ENCODE results near the gene VSIG1.

VSIG1 gene

DNA sequence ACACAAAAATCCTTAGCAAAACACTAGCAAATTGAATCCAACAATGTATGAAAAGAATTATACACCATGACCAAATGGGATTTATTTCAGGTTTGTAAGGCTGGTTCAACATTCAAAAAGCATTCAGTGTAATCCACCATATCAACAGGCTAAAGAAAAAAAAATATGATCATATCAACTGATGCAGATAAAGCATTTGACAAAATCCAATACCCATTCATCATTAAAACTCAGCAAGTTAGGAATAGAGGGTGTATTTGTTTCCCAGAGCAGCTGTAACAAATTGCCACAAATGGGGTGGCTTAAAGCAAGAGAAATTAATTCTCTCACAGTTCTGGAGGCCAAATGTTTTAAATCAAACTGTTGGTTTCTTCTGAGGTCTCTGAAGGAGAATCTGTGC is 10.7 kb downstream of the VSIG1 start:
- in situ Hi-C loops (cut with MboI; ENCODE audit: low pct_unique_long_range_greater_than_20kb, low sequenced_read_pairs) = no loop called here
- no peak for DNase-seq

GRCh38 chrX:108059801-108060200 is 14.9 kb downstream of the VSIG1 start:
- in situ Hi-C loops (cut with MboI; ENCODE audit: low pct_unique_long_range_greater_than_20kb, low sequenced_read_pairs) = no loop called here
- no peak for DNase-seq

DNA sequence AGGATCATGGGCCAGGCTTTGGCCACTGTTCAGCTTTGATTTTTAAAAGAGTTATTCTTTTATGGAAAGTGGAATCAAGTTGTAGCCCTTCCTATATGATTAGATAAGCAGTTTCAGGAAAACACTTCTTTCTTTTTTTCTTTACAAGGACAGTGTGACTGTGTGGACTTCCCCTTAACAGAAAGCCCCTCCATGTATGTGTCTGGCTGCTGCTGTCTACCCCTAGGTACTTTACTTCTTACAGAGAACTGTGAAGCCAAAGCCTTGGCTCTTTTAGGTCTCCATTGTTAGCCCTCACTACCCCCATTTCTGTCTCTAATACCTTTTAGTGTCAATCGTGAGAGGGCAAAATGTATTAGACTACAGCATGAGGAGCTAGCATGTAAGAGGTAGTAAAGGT is 19.1 kb downstream of the VSIG1 start:
- in situ Hi-C loops (cut with MboI; ENCODE audit: low pct_unique_long_range_greater_than_20kb, low sequenced_read_pairs) = no loop called here
- no peak for DNase-seq

- in situ Hi-C loops (cut with MboI; ENCODE audit: low pct_unique_long_range_greater_than_20kb, low sequenced_read_pairs) = no loop called here
- no peak for DNase-seq
Measured at GRCh38 chrX:108064613-108065012, 19.7 kb downstream of the VSIG1 start.

DNA sequence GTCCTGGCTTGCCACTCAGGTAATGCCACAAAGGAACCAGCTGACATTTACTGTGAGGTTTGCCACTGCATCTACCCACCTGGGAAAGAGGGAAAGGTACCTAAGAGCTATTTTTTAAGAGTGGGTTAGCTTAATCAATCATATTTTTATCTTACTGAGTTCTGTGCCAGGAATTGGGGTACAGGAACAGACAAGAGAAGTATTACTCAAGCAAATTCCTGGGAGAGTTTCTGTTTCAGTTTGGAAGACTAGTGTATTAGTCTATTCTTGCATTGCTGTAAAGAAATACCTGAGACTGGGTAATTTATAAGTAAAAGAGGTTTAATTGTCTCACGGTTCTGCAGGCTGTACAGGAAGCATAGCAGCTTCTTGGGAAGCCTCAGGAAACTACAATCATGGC is 23.3 kb downstream of the VSIG1 start:
- in situ Hi-C loops (cut with MboI; ENCODE audit: low pct_unique_long_range_greater_than_20kb, low sequenced_read_pairs) = no loop called here
- DNase-seq = no peak

DNA sequence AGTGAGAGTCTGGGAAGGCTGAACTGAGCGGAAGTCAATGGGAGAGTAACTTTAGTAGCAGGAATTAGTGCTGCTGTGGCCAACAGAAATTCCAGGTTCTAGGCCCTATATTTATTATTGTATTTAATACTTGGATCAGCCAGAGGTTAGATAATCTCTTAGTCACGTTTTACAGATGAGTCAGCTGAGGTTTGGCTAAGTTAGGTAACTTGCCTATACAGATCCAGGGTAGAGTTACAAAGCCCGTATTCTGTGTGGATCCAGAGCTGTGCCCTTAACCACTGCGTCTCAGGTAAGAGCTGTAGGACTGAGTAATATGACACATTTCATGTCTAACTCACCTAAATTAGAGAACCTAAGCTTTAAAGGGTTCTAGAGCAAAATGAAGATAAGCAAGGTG is 26.0 kb downstream of the VSIG1 start:
- in situ Hi-C loops (cut with MboI; ENCODE audit: low pct_unique_long_range_greater_than_20kb, low sequenced_read_pairs) = no loop called here
- DNase-seq = no peak

- in situ Hi-C loops (cut with MboI; ENCODE audit: low pct_unique_long_range_greater_than_20kb, low sequenced_read_pairs) = no loop called here
- no peak for DNase-seq
Measured at GRCh38 chrX:108071578-108071977, 26.7 kb downstream of the VSIG1 start.

GRCh38 chrX:108072746-108073145 is 27.9 kb downstream of the VSIG1 start:
- DNase-seq = no peak
- in situ Hi-C loops (cut with MboI; ENCODE audit: low pct_unique_long_range_greater_than_20kb, low sequenced_read_pairs) = no loop called here

DNA sequence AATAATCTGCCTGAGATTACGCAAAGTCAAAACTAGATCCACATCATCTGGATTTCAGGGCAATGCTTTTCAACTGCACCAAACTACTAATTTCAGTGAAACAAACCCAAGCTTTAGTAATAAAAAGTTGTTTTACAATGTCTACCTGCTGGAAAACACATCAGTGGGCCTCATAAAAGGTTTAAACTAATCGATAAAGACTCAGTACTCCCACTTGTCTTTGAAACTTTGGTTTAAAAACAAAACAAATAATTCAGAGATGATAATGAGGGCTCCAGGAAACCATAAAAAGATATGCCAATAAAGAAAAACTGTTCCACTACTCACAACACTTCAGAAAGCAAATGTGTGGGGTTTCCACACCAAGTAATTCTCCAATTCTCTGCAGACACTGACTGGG is 36.2 kb downstream of the VSIG1 start:
- no peak for DNase-seq
- in situ Hi-C loops (cut with MboI; ENCODE audit: low pct_unique_long_range_greater_than_20kb, low sequenced_read_pairs) = no loop called here

DNA sequence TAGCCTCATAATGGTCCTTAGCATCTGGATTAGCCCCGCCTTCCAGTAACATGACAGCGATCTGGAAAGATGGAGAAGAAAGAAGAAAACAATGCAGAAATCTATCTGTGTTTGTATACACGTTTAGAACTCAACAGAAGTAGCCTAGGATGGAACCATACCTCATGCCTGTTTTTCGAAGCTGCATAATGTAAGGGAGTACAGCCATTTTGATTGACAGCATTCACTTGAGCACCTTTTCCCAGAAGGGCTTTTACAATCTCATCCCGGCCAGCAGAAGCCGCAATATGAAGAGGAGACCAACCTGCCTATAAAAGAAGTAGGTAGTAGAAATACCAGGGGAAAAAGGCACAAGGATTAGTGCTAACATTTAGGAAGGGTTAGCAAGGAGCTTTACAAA is 42.9 kb downstream of the VSIG1 start:
- no peak for DNase-seq
- in situ Hi-C loops (cut with MboI; ENCODE audit: low pct_unique_long_range_greater_than_20kb, low sequenced_read_pairs) = no loop called here

- in situ Hi-C loops (cut with MboI; ENCODE audit: low pct_unique_long_range_greater_than_20kb, low sequenced_read_pairs) = no loop called here
- DNase-seq = no peak
Measured at GRCh38 chrX:108088511-108088910, 43.6 kb downstream of the VSIG1 start.

- DNase-seq = no peak
- in situ Hi-C loops (cut with MboI; ENCODE audit: low pct_unique_long_range_greater_than_20kb, low sequenced_read_pairs) = no loop called here
Measured at GRCh38 chrX:108090491-108091263, 45.8 kb downstream of the VSIG1 start.

- DNase-seq = peak; percentile 99
- in situ Hi-C loops (cut with MboI; ENCODE audit: low pct_unique_long_range_greater_than_20kb, low sequenced_read_pairs) = no loop called here
Measured at GRCh38 chrX:108091264-108091877, 46.5 kb downstream of the VSIG1 start, which contains the start of the genes ATG4A and PSMD10. Gene ATG4A (plus strand): TSS chrX:108091778. CDS start chrX:108091827, 49 bp downstream. Gene PSMD10 (minus strand): TSS chrX:108091542. CDS start chrX:108091520, 22 bp downstream.

- DNase-seq = no peak
- in situ Hi-C loops (cut with MboI; ENCODE audit: low pct_unique_long_range_greater_than_20kb, low sequenced_read_pairs) = no loop called here
Measured at GRCh38 chrX:108091878-108092291, 47.0 kb downstream of the VSIG1 start.

DNA sequence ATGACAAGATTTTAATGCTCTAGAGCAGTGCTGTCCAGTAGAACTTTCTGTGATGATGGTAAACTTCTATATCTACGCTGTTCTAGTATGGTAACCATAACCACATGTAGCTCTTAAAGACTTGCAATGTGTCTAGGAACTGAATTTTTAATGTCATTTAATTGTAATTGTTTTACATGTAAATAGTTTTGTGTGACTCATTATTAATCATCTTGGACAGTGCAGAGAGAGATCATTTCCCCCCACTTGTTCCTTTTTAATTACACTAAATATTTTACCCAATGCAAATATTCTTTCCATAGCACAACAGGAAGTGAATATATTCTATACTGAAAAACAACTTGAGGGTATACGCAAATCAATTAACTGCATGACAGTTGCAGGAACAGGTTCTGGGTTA is 52.5 kb downstream of the VSIG1 start:
- DNase-seq = no peak
- in situ Hi-C loops (cut with MboI; ENCODE audit: low pct_unique_long_range_greater_than_20kb, low sequenced_read_pairs) = no loop called here

DNA sequence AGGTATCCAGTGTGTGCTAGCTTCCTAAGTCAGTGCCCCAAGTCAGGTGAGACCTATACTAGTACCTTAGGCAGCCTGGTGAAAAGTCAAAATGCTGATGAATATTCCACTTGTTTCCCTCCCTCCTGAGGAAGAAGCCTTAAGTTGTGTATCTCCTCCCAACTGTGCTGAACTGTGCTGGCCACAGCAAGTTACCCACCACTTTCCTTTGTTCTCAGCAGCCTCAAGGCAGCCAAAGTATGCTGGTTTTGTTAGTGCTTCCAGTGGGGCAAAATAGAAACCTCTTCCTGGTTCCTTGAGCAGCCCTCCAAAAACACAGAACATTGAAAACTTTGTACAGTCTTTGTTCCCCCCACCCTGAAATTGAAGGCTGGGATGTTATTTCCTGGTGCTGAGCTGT is 60.6 kb downstream of the VSIG1 start:
- in situ Hi-C loops (cut with MboI; ENCODE audit: low pct_unique_long_range_greater_than_20kb, low sequenced_read_pairs) = no loop called here
- no peak for DNase-seq

- in situ Hi-C loops (cut with MboI; ENCODE audit: low pct_unique_long_range_greater_than_20kb, low sequenced_read_pairs) = no loop called here
Measured at GRCh38 chrX:108114541-108114940, 69.7 kb downstream of the VSIG1 start.

DNA sequence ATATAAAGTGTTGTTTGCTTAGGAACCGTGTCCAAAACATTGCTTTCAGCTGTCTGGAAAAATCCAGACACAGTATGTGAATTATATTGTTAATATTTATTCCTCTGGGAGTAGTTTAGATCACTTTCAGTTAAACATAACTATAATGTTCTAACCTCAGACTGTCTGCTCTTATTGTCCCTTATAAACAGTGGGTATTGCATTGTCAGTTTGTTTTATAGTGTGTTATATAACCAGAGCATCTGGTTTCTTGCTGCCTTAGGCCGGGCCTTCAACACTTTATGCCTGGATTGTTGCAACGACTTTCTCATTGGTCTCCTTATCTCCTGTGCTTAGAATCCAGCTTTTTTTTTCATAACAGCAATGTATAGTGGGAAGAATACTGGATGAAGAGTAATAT is 73.1 kb downstream of the VSIG1 start:
- DNase-seq = no peak
- in situ Hi-C loops (cut with MboI; ENCODE audit: low pct_unique_long_range_greater_than_20kb, low sequenced_read_pairs) = no loop called here

More at GRCh38 chrX:108114541-108114940, 69.7 kb downstream of the VSIG1 start:
- no peak for DNase-seq

DNA sequence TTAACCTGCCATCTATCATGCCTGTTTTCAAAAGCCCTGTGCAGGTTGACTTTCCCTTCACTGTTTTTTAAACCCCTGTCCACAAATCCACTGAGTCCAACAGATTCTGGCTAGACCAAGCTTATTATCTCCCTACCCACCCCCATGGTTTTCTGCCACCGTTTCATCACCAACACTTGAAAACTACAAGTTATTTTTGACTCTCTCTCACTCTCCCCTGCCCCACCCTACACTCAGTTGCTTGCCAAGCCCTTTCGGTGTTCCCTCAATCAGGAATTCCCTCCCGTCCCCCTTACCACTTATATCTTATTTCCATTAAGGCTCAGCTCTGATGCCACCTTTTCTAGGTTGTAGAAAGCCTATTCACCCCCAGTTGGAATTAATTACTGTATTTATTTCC is 76.4 kb downstream of the VSIG1 start:
- no peak for DNase-seq
- in situ Hi-C loops (cut with MboI; ENCODE audit: low pct_unique_long_range_greater_than_20kb, low sequenced_read_pairs) = no loop called here

DNA sequence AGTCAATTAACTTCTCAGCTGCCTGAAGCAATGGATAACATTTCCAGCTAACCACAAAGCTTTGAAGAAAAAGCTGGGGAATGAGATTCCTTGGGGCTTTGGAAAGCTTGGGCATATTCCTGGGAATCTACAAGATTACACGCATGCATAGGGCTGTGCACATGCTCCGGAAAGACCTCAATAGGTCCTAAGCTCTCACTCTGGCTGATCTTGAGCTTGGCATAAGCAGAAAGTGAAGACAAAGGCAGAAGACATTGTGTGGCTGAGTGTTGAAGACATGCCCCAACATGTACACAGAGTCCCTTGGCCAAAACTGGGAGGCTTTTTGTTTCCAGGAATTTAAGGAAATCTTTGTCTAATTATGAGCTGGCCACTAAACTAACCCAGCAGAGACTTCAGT is 77.9 kb downstream of the VSIG1 start:
- in situ Hi-C loops (cut with MboI; ENCODE audit: low pct_unique_long_range_greater_than_20kb, low sequenced_read_pairs) = no loop called here
- DNase-seq = peak; percentile 23

Data from KBM-7 (cell line).